GM23338 (cell line): ENCODE results near the gene SORCS2. TPM values are rescaled to one million over a fixed set of nuclear protein-coding genes. Genes with fewer than 3 reads are reported as not detected.

Experiments
- ATAC-seq: fragments of 200-7000 bp; cut with Tn5 transposase; 3 replicates; pipeline ENCODE4 v1.9.1; 2020
- DNase-seq: peaks from one replicate; pipeline ENCODE4 v3.0.0-alpha.2; 2015; ENCODE audit warnings: low spot score
- H2AFZ ChIP-seq: fragments of 200-600 bp; sonication (generic); 2 replicates; pipeline ENCODE4 v1.8.0; 2016; ENCODE audit warnings: antibody characterized with exemption, mild to moderate bottlenecking, moderate library complexity
- H3F3A ChIP-seq: fragments of 200-600 bp; sonication (generic); replicated peaks from 2 replicates; pipeline ENCODE4 v1.8.0; 2017; ENCODE audit warnings: antibody characterized with exemption, mixed run types, low read depth
- H3K27ac ChIP-seq: fragments of 200-600 bp; sonication (generic); 2 replicates; pipeline ENCODE4 v1.6.1; 2016; ENCODE audit warnings: low read depth
- H3K27me3 ChIP-seq: fragments of 200-600 bp; sonication (generic); 2 replicates; pipeline ENCODE4 v1.8.0; 2016; ENCODE audit warnings: mild to moderate bottlenecking, mixed run types, moderate library complexity; ENCODE audit not compliant: insufficient read depth
- H3K36me3 ChIP-seq: fragments of 200-600 bp; sonication (generic); 2 replicates; pipeline ENCODE4 v1.8.0; 2016; ENCODE audit warnings: mild to moderate bottlenecking; ENCODE audit not compliant: insufficient read depth
- H3K4me1 ChIP-seq: fragments of 200-600 bp; sonication (generic); 2 replicates; pipeline ENCODE4 v1.8.0; 2016; ENCODE audit warnings: mild to moderate bottlenecking, moderate library complexity; ENCODE audit not compliant: insufficient read depth
- H3K4me2 ChIP-seq: fragments of 200-600 bp; sonication (generic); 2 replicates; pipeline ENCODE4 v1.7.1; 2017; ENCODE audit warnings: mixed run types
- H3K4me3 ChIP-seq: fragments of 200-600 bp; sonication (generic); 2 replicates; pipeline ENCODE4 v1.6.1; 2016; ENCODE audit warnings: mixed run types
- H3K79me2 ChIP-seq: fragments of 200-600 bp; sonication (generic); replicated peaks from 2 replicates; pipeline ENCODE4 v1.8.0; 2017; ENCODE audit warnings: mild to moderate bottlenecking; ENCODE audit not compliant: insufficient read depth
- H3K9me2 ChIP-seq: fragments of 200-600 bp; sonication (generic); 2 replicates; pipeline ENCODE4 v1.8.0; 2017; ENCODE audit not compliant: insufficient read depth
- H4K20me1 ChIP-seq: fragments of 200-600 bp; sonication (generic); replicated peaks from 2 replicates; pipeline ENCODE4 v1.8.0; 2017; ENCODE audit warnings: mild to moderate bottlenecking; ENCODE audit not compliant: insufficient read depth
- H3K27ac Mint-ChIP-seq: 2 replicates; pipeline ENCODE4 v1.8.0; 2020; ENCODE audit warnings: inconsistent platforms, mild to moderate bottlenecking, moderate library complexity, mixed read lengths
- H3K27me3 Mint-ChIP-seq: 3 replicates; pipeline ENCODE4 v1.8.0; 2022; ENCODE audit warnings: low read depth, mild to moderate bottlenecking, moderate library complexity, mixed read lengths, inconsistent platforms; ENCODE audit not compliant: insufficient read depth, poor library complexity
- H3K36me3 Mint-ChIP-seq: 3 replicates; pipeline ENCODE4 v1.8.0; 2021; ENCODE audit warnings: low read depth, mild to moderate bottlenecking, inconsistent platforms, moderate library complexity, mixed read lengths
- H3K4me1 Mint-ChIP-seq: 3 replicates; pipeline ENCODE4 v1.8.0; 2020; ENCODE audit warnings: mild to moderate bottlenecking, inconsistent platforms, mixed read lengths
- H3K4me3 Mint-ChIP-seq: 3 replicates; pipeline ENCODE4 v1.8.0; 2021; ENCODE audit warnings: moderate library complexity, mild to moderate bottlenecking, inconsistent platforms, mixed read lengths
- H3K9me3 Mint-ChIP-seq: 3 replicates; pipeline ENCODE4 v1.8.0; 2020; ENCODE audit warnings: moderate library complexity, mild to moderate bottlenecking, inconsistent platforms, mixed read lengths
- CREB1 ChIP-seq: fragments of 250-450 bp; sonication (Bioruptor Pico); IDR thresholded peaks from 2 replicates; pipeline ENCODE4 v1.5.0; 2020; ENCODE audit warnings: low read depth, mild to moderate bottlenecking, moderate library complexity
- CTCF ChIP-seq, 2 experiments: fragments of 200-600 bp in 1 of 2; sonication (generic) in 1 of 2; conservative IDR thresholded peaks; 2 replicates each; pipeline versions ENCODE4 v1.5.1 to v1.6.1; 2016 to 2017; ENCODE audit warnings: antibody characterized with exemption in 2 of 2, low read depth in 2 of 2, mild to moderate bottlenecking in 2 of 2, moderate library complexity in 1 of 2
- ETS1 ChIP-seq: IDR thresholded peaks from 2 replicates; pipeline ENCODE4 v1.6.1; 2016; ENCODE audit warnings: antibody characterized with exemption
- EZH2 ChIP-seq: fragments of 200-600 bp; sonication (generic); IDR thresholded peaks from one replicate; pipeline ENCODE4 v1.8.0; 2017; ENCODE audit warnings: antibody characterized with exemption, mild to moderate bottlenecking, low read depth; ENCODE audit not compliant: unreplicated experiment
- EZH2phosphoT487 ChIP-seq: fragments of 200-600 bp; sonication (generic); IDR thresholded peaks from one replicate; pipeline ENCODE4 v1.8.1; 2018; ENCODE audit warnings: antibody characterized with exemption; ENCODE audit not compliant: unreplicated experiment
- JUNB ChIP-seq: IDR thresholded peaks from one replicate; pipeline ENCODE4 v1.6.1; 2016; ENCODE audit warnings: antibody characterized with exemption; ENCODE audit not compliant: unreplicated experiment
- NANOG ChIP-seq: IDR thresholded peaks from 2 replicates; pipeline ENCODE4 v1.6.1; 2016; ENCODE audit warnings: antibody characterized with exemption, borderline replicate concordance
- POLR2AphosphoS5 ChIP-seq: IDR thresholded peaks from 2 replicates; pipeline ENCODE4 v1.6.1; 2016; ENCODE audit warnings: antibody characterized with exemption, low read depth
- REST ChIP-seq: IDR thresholded peaks from one replicate; pipeline ENCODE4 v1.6.1; 2018; ENCODE audit warnings: antibody characterized with exemption; ENCODE audit not compliant: unreplicated experiment
- STAT1 ChIP-seq: IDR thresholded peaks from one replicate; pipeline ENCODE4 v1.6.1; 2016; ENCODE audit warnings: antibody characterized with exemption; ENCODE audit not compliant: unreplicated experiment
- ZNF114 ChIP-seq: fragments of 250-450 bp; sonication (Bioruptor Pico); IDR thresholded peaks from 2 replicates; pipeline ENCODE4 v1.5.0; 2020; ENCODE audit warnings: mild to moderate bottlenecking, moderate library complexity
- ZNF331 ChIP-seq: fragments of 250-450 bp; sonication (Bioruptor Pico); IDR thresholded peaks from 2 replicates; pipeline ENCODE4 v1.5.0; 2020; ENCODE audit warnings: low read depth, mild to moderate bottlenecking, moderate library complexity
- ZNF462 ChIP-seq: fragments of 250-450 bp; sonication (Bioruptor Pico); IDR thresholded peaks from 2 replicates; pipeline ENCODE4 v1.5.0; 2020; ENCODE audit warnings: mild to moderate bottlenecking, moderate library complexity
- polyA plus RNA-seq: library from polyadenylated mRNA; unstranded; fragments of >200 nt; fragmentation: Nextera tagmentation; extraction: Ambion mirVana; gene quantifications from 2 replicates; pipeline ENCODE4 v1.2.1, GENCODE V29; 2016
- total RNA-seq: library from RNA; depleted of rRNA; stranded (reverse); fragments of >200 nt; shearing (Covaris generic); gene quantifications from 2 replicates; pipeline ENCODE4 v1.2.3, GENCODE V29; 2014

SORCS2 gene
- total and polyA plus RNA-seq, 2 experiments from 2014 or later, result 0.47 to 2.4 TPM

GRCh38 chr4:7448036-7448435 is 255.7 kb downstream of the SORCS2 start:
- H3K4me1 Mint-ChIP-seq, result peaks cover 3% of the 10 kb centered on the region
- no peak for DNase-seq
- H2AFZ ChIP-seq, result no peak overlapping the region
- H3K27me3 Mint-ChIP-seq, result peaks cover 8% of the 10 kb centered on the region
- no peaks in the 10 kb centered on the region for H3K4me1 ChIP-seq
- no peak overlapping the region for H3K4me3 Mint-ChIP-seq
- no peak for ATAC-seq
- no peaks in the 10 kb centered on the region for H3K9me2 ChIP-seq
- no peak overlapping the region for H3K4me3 ChIP-seq
- no peaks in the 10 kb centered on the region for H3K79me2 ChIP-seq
- TF ChIP-seq EZH2phosphoT487 (no peak), STAT1 (no peak), ETS1 (no peak), ZNF114 (CRISPR knock-in tag) (no peak), JUNB (no peak), CREB1 (CRISPR knock-in tag) (no peak), ZNF331 (CRISPR knock-in tag) (no peak), CTCF (conservative IDR thresholded peaks at IDR 0.05; ENCODE audit: low read depth in 2 of 2) (no peak), ZNF462 (CRISPR knock-in tag) (no peak), EZH2 (no peak), NANOG (no peak), POLR2AphosphoS5 (no peak), REST (no peak)
- no peaks in the 10 kb centered on the region for H3K36me3 ChIP-seq
- no peak overlapping the region for H3K27ac Mint-ChIP-seq
- H3K27ac ChIP-seq, result no peak overlapping the region
- H3F3A ChIP-seq, result no peaks in the 10 kb centered on the region
- no peaks in the 10 kb centered on the region for H4K20me1 ChIP-seq
- no peaks in the 10 kb centered on the region for H3K27me3 ChIP-seq
- H3K4me2 ChIP-seq, result no peak overlapping the region
- no peaks in the 10 kb centered on the region; the same call in 2 of the 3 replicates for H3K36me3 Mint-ChIP-seq
- no peaks in the 10 kb centered on the region for H3K9me3 Mint-ChIP-seq
